ENCODE measurements around the gene FBXO27.
"Not testable (repeated sequence)": the region's sequence is repeated elsewhere in the genome, so short reads cannot be mapped to it uniquely, and the experiment has no call there.

- TF ChIP-seq FOXS1 (CRISPR knock-in tag; IDR thresholded peaks at IDR 0.05); HDAC2 (IDR thresholded peaks at IDR 0.05); POLR2A (IDR thresholded peaks at IDR 0.05; ENCODE audit: low read length); RFX5 (IDR thresholded peaks at IDR 0.05); CEBPB (IDR thresholded peaks at IDR 0.05); BHLHE40 (IDR thresholded peaks at IDR 0.05; ENCODE audit: low read depth, low read length); MAFK (IDR thresholded peaks at IDR 0.05; ENCODE audit: partially characterized antibody); EP300 (IDR thresholded peaks at IDR 0.05); TP53 (CRISPR knock-in tag; IDR thresholded peaks at IDR 0.05); ZNF302 (CRISPR knock-in tag; IDR thresholded peaks at IDR 0.05); E2F6 (IDR thresholded peaks at IDR 0.05; ENCODE audit: borderline replicate concordance, low read depth): not testable (repeated sequence)
- TF ChIP-seq, protein P1, sequence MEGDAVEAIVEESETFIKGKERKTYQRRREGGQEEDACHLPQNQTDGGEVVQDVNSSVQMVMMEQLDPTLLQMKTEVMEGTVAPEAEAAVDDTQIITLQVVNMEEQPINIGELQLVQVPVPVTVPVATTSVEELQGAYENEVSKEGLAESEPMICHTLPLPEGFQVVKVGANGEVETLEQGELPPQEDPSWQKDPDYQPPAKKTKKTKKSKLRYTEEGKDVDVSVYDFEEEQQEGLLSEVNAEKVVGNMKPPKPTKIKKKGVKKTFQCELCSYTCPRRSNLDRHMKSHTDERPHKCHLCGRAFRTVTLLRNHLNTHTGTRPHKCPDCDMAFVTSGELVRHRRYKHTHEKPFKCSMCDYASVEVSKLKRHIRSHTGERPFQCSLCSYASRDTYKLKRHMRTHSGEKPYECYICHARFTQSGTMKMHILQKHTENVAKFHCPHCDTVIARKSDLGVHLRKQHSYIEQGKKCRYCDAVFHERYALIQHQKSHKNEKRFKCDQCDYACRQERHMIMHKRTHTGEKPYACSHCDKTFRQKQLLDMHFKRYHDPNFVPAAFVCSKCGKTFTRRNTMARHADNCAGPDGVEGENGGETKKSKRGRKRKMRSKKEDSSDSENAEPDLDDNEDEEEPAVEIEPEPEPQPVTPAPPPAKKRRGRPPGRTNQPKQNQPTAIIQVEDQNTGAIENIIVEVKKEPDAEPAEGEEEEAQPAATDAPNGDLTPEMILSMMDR (IDR thresholded peaks at IDR 0.05): not testable (repeated sequence)
Observed at GRCh38 chr19:38988627-38989026, 43.7 kb downstream of the FBXO27 start.
